NCI-H2029 treated with DMSO at 0.1 percent for 48 hours (cell line): ENCODE data around the gene TCHH.
"Not testable (repeated sequence)": the region's sequence is repeated elsewhere in the genome, so short reads cannot be mapped to it uniquely, and the experiment has no call there.

Experiments used
- DNase-seq: peaks from one replicate; lab custom pipeline; 2025; lab: John Stamatoyannopoulos, UW

TCHH gene

GRCh38 chr1:152115344-152115743 is at the start of gene TCHH:
Gene TCHH, minus strand, starts transcription at chr1:152115444. Its CDS starts 1,364 bp downstream, at chr1:152114080.
- DNase-seq = no peak

GRCh38 chr1:152164517-152165136 is 49.4 kb upstream of the TCHH start:
- no peak for DNase-seq

- DNase-seq = no peak
These were observed 47.7 kb upstream of the TCHH start for GRCh38 chr1:152162792-152163463.

- DNase-seq = no peak
These were observed 45.3 kb upstream of the TCHH start for GRCh38 chr1:152160576-152160975.

- DNase-seq = no peak
These were observed 43.9 kb upstream of the TCHH start, which contains the start of gene RPTN for GRCh38 chr1:152159144-152159543. Gene RPTN, minus strand, starts transcription at chr1:152159228. Its CDS starts 1,339 bp downstream, at chr1:152157889.

GRCh38 chr1:152153996-152154395 is 38.8 kb upstream of the TCHH start:
- no peak for DNase-seq

GRCh38 chr1:152151646-152152045 is 36.4 kb upstream of the TCHH start:
- no peak for DNase-seq

GRCh38 chr1:152148981-152149380 is 33.7 kb upstream of the TCHH start:
- DNase-seq = no peak

- DNase-seq = no peak
These were observed 32.8 kb upstream of the TCHH start for GRCh38 chr1:152148051-152148450.

- no peak for DNase-seq
These were observed 30.5 kb upstream of the TCHH start for GRCh38 chr1:152145769-152146168.

GRCh38 chr1:152144674-152145183 is 29.5 kb upstream of the TCHH start:
- DNase-seq = not testable (repeated sequence)

- no peak for DNase-seq
These were observed 28.1 kb upstream of the TCHH start for GRCh38 chr1:152143150-152143887.

GRCh38 chr1:152141971-152142584 is 26.8 kb upstream of the TCHH start:
- no peak for DNase-seq

- DNase-seq = no peak
These were observed 22.0 kb upstream of the TCHH start for GRCh38 chr1:152137215-152137614.

GRCh38 chr1:152130186-152130585 is 14.9 kb upstream of the TCHH start:
- no peak for DNase-seq

GRCh38 chr1:152127673-152128072 is 12.4 kb upstream of the TCHH start:
- DNase-seq = no peak

- DNase-seq = no peak
These were observed 10.7 kb upstream of the TCHH start for GRCh38 chr1:152125834-152126443.

GRCh38 chr1:152118915-152119314 is 3.7 kb upstream of the TCHH start:
- no peak for DNase-seq

GRCh38 chr1:152112885-152113432 is 2.3 kb downstream of the TCHH start:
- no peak for DNase-seq

- no peak for DNase-seq
These were observed 3.0 kb downstream of the TCHH start for GRCh38 chr1:152112101-152112884.

- no peak for DNase-seq
These were observed 3.7 kb downstream of the TCHH start for GRCh38 chr1:152111515-152111968.
